ENCODE data around the gene PARVB.

DNA sequence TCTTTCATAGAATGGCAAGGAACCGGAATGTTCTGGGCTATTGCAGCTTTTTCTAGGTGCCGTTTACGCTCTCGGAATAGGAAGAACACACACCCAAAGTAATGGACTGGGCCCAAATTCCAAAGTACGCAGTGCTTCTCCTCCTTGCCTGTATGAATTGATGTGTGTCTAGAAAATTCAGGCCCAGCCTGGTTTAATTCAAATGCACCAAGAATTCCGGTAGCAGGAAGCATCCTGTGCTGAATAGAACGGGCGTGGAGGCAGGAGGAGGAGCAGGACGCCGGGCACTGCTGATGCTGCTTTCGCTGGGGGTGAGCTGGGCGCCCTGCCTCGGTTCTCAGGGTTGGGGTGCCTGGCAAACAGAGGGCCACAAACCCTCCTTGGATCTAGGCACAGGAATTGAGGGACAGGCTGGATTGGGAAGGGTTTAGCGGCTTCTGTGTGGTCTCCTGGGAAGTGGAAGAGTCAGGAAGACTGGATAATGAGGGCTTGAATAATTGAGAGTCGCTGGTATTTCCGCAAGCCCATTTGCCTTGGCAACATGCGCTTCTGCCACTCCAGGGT lies 2.0 kb downstream of the PARVB start:
- TF ChIP-seq POLR2A (IDR thresholded peaks at IDR 0.05) = no peak
- TF ChIP-seq, protein P1, sequence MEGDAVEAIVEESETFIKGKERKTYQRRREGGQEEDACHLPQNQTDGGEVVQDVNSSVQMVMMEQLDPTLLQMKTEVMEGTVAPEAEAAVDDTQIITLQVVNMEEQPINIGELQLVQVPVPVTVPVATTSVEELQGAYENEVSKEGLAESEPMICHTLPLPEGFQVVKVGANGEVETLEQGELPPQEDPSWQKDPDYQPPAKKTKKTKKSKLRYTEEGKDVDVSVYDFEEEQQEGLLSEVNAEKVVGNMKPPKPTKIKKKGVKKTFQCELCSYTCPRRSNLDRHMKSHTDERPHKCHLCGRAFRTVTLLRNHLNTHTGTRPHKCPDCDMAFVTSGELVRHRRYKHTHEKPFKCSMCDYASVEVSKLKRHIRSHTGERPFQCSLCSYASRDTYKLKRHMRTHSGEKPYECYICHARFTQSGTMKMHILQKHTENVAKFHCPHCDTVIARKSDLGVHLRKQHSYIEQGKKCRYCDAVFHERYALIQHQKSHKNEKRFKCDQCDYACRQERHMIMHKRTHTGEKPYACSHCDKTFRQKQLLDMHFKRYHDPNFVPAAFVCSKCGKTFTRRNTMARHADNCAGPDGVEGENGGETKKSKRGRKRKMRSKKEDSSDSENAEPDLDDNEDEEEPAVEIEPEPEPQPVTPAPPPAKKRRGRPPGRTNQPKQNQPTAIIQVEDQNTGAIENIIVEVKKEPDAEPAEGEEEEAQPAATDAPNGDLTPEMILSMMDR (IDR thresholded peaks at IDR 0.05) = no peak
